ENCODE measurements around the gene RMP24.

The RMP24 gene

DNA sequence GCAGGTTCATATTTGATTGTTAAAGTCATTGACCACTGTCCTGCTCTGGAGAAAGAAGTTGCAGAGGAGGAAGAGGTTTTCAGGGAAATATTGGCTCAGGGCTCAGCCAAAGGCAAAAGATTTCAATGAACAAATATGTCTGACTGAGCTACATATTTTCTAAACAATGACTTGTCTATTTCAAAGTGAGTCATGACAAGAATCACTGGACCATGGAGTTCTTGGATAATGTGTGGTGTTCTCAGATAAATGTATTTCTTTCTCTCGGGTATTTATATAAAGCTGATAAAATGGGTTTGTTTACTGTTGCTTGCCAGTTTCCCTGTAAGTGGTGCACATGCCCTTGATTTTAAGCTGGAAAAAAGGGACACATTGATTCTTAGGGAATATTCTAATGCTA is 34.3 kb upstream of the RMP24 start:
- H3K36me3 Mint-ChIP-seq (ENCODE audit: insufficient read depth in 1 of 3, low read depth in 3 of 3): peaks cover 16 to 59% (median 40%) of the 10 kb centered on the region in 3 experiments
- no peak overlapping the region for H4K91ac ChIP-seq (ENCODE audit: insufficient read length, low read depth, low read length)
- H3K23me2 ChIP-seq (ENCODE audit: insufficient read length, low read depth, low read length, poor library complexity, severe bottlenecking): no peaks in the 10 kb centered on the region
- H4K8ac ChIP-seq (replicated peaks; ENCODE audit: insufficient read length, low read depth, low read length): no peak overlapping the region
- peaks cover 3% of the 10 kb centered on the region for H3K79me1 ChIP-seq (ENCODE audit: insufficient read depth, low read depth, low read length, poor library complexity, severe bottlenecking)
- DNase-seq: no peak
- no peak overlapping the region for H3K14ac ChIP-seq (ENCODE audit: insufficient read depth, low read length)
- no peak overlapping the region for H2BK20ac ChIP-seq (ENCODE audit: low read depth, low read length, poor library complexity, severe bottlenecking)
- H3K27me3 ChIP-seq (ENCODE audit: insufficient read depth, low read length): no peaks in the 10 kb centered on the region
- H2BK15ac ChIP-seq (ENCODE audit: low read depth, low read length): no peak overlapping the region
- H3K9ac ChIP-seq (ENCODE audit: extremely low read depth, insufficient read length, low read length): no peak overlapping the region
- no peak overlapping the region for H3K23ac ChIP-seq (ENCODE audit: insufficient read length, low read depth, low read length)
- H4K20me1 ChIP-seq (ENCODE audit: control insufficient read depth, insufficient read depth, insufficient read length): no peaks in the 10 kb centered on the region
- H3K4me2 ChIP-seq (ENCODE audit: insufficient read depth, insufficient read length, low read length): no peak overlapping the region
- no peak for TF ChIP-seq CTCF (conservative IDR thresholded peaks at IDR 0.05)
- H3K9me3 ChIP-seq (ENCODE audit: control insufficient read depth, low read depth, low read length): no peaks in the 10 kb centered on the region
- no peak overlapping the region for H2AFZ ChIP-seq (ENCODE audit: low read length)
- peaks cover 3% of the 10 kb centered on the region; the same call in 1 of the 2 replicates for H3K4me1 ChIP-seq (ENCODE audit: insufficient read depth, low read length)
- H3T11ph ChIP-seq (ENCODE audit: low read length): no peak overlapping the region
- H3K56ac ChIP-seq (ENCODE audit: insufficient read length, low read depth, low read length): no peak overlapping the region
- whole genome bisulfite sequencing (ENCODE audit: extremely low coverage, insufficient read length, low lambda C conversion rate): no CpG with 5 or more reads among the region's 1 CpG
- H2BK5ac ChIP-seq (ENCODE audit: insufficient read length, low read length): no peak overlapping the region
- no peaks in the 10 kb centered on the region for H3K79me2 ChIP-seq (ENCODE audit: insufficient read depth, low read length)
- H3K18ac ChIP-seq (ENCODE audit: insufficient read length, low read depth, low read length): no peak overlapping the region
- H3K4me3 Mint-ChIP-seq: no peak overlapping the region
- H2BK12ac ChIP-seq (ENCODE audit: insufficient read length, low read depth, low read length): no peak overlapping the region
- H3K27ac Mint-ChIP-seq: no peak overlapping the region
- H3K4me1 Mint-ChIP-seq: peaks cover 32 to 34% of the 10 kb centered on the region in 2 experiments
- H2AK5ac ChIP-seq (ENCODE audit: insufficient read length, low read length): no peak overlapping the region
- no peak overlapping the region for H3K4ac ChIP-seq (ENCODE audit: low read depth, low read length)
- H4K5ac ChIP-seq (ENCODE audit: insufficient read length, low read depth, low read length): no peak overlapping the region
- no peaks in the 10 kb centered on the region; a peak in 1 of 5 replicates for H3K9me3 Mint-ChIP-seq
- no peaks in the 10 kb centered on the region for H3K27me3 Mint-ChIP-seq (ENCODE audit: low read depth)
- no peak overlapping the region for H3K27ac ChIP-seq (ENCODE audit: insufficient read length, low read depth, low read length)
- no peak overlapping the region for H2BK120ac ChIP-seq (ENCODE audit: low read depth, low read length, poor library complexity, severe bottlenecking)

Data from H9 (cell line).